ENCODE results near the gene ZIC4.

ZIC4 gene

DNA sequence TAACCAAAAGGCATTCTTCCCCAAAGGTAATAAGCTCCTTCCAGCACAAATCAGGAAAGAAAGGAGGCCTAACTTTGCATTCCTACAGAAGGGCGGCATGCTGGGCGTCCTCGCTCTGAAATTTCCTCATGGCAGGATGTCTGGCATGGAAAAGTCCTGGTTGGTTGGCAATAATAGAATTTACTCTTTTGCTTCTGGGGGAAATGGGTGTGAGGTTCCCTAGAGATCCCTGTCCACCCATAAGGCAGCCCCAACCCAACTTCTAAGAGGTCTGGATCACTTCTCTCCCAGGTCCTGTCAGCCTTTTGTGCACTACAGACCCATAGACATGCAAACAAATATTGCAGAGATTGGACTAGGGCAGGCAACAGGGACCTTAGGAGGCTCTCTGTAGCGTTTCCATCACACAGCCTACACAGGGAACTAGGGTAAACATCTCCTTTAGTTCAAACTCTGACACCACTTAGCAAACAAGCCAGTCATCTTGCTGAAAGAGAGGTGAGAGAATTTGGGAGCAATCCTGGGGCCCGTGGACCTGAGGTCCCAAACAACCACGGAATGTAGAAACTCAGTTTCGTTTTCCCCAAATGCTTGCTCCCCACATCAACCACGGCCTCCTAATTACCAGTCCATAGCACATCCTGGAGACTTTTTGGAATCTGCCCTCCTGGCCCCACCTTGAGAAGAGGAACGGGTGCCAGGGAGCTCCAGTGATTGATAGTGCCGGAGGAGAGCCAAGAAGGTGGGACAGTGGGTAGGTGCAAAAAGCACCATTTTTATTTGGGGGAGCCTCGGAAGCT is 2.1 kb downstream of the ZIC4 start:
- TF ChIP-seq, protein P1, sequence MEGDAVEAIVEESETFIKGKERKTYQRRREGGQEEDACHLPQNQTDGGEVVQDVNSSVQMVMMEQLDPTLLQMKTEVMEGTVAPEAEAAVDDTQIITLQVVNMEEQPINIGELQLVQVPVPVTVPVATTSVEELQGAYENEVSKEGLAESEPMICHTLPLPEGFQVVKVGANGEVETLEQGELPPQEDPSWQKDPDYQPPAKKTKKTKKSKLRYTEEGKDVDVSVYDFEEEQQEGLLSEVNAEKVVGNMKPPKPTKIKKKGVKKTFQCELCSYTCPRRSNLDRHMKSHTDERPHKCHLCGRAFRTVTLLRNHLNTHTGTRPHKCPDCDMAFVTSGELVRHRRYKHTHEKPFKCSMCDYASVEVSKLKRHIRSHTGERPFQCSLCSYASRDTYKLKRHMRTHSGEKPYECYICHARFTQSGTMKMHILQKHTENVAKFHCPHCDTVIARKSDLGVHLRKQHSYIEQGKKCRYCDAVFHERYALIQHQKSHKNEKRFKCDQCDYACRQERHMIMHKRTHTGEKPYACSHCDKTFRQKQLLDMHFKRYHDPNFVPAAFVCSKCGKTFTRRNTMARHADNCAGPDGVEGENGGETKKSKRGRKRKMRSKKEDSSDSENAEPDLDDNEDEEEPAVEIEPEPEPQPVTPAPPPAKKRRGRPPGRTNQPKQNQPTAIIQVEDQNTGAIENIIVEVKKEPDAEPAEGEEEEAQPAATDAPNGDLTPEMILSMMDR (conservative IDR thresholded peaks at IDR 0.05; ENCODE audit: low read depth, low read length): no peak
- peak overlapping the region; percentile 14 for H3K4me3 ChIP-seq (ENCODE audit: low read depth, low read length)
- peak; percentile 46 for DNase-seq (ENCODE audit: low read depth)

GRCh38 chr3:147403511-147403910 is 2.8 kb downstream of the ZIC4 start:
- H3K4me3 ChIP-seq (ENCODE audit: low read depth, low read length): no peak overlapping the region
- DNase-seq (ENCODE audit: low read depth): peak; percentile 49
- TF ChIP-seq, protein P1 (conservative IDR thresholded peaks at IDR 0.05; ENCODE audit: low read depth, low read length): no peak

DNA sequence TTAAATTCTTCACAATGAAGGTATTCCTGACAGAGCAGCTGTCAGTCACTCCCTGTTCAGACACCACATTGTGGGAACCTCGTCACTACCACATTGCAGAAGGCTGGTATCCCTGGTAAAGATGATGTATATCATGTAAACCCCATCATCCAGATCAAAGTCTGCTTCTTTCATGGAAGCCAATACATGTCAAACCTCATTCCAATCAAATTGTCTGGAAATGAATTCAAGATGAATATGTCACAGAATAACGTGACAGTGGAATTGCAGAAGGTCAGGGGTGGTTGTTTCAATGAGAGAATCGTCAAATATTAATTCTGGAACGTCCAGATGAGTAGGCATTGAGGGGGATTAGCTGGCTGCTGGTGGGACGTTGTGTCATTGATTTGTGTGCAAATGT is 4.2 kb downstream of the ZIC4 start:
- TF ChIP-seq, protein P1 (conservative IDR thresholded peaks at IDR 0.05; ENCODE audit: low read depth, low read length): no peak
- H3K4me3 ChIP-seq (ENCODE audit: low read depth, low read length): no peak overlapping the region
- no peak for DNase-seq (ENCODE audit: low read depth)

GRCh38 chr3:147401421-147401820 is 4.9 kb downstream of the ZIC4 start:
- no peak overlapping the region for H3K4me3 ChIP-seq (ENCODE audit: low read depth, low read length)
- TF ChIP-seq, protein P1 (conservative IDR thresholded peaks at IDR 0.05; ENCODE audit: low read depth, low read length): no peak
- no peak for DNase-seq (ENCODE audit: low read depth)

GRCh38 chr3:147400999-147401398 is 5.3 kb downstream of the ZIC4 start:
- no peak for DNase-seq (ENCODE audit: low read depth)
- no peak overlapping the region for H3K4me3 ChIP-seq (ENCODE audit: low read depth, low read length)
- TF ChIP-seq, protein P1 (conservative IDR thresholded peaks at IDR 0.05; ENCODE audit: low read depth, low read length): no peak

DNA sequence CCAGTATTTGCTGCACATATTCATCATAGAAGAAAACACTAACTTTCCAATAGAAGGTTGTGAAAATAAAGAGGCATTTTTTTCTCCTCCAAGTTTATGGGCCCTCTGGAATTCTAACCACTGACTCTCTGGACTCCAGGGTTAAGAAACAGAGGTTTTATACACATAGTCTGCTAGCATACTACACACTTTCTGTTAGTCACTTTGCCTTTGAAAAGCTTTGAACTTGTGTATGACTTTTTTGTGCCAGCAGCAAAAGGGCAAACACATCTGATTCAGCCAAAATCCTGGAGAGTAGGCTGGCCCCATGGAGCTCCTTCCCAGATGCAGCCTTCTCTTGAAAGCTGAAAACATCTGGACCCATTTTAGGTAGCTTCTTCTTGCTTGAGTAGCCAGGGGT is 6.2 kb downstream of the ZIC4 start:
- peak; percentile 45 for DNase-seq (ENCODE audit: low read depth)
- no peak overlapping the region for H3K4me3 ChIP-seq (ENCODE audit: low read depth, low read length)
- TF ChIP-seq, protein P1 (conservative IDR thresholded peaks at IDR 0.05; ENCODE audit: low read depth, low read length): no peak

Measured in choroid plexus epithelial cell (primary cell).